Subcutaneous adipose tissue (tissue), 4 donors: ENCODE measurements around the gene SARS2. TPM values are rescaled to one million over a fixed set of nuclear protein-coding genes. Genes with fewer than 3 reads are reported as not detected.

Experiments used
- total RNA-seq, 4 donors: library from RNA; depleted of rRNA; stranded (reverse); fragments of >200 nt; gene quantifications; one replicate each; pipeline ENCODE4 v1.1.0, GENCODE V29; 2016
- TF ChIP-seq, protein P1 (sequence below): fragments of 450-650 bp; IDR thresholded peaks from one replicate; pipeline ENCODE4 v1.5.1; 2016; ENCODE audit warnings: low read depth, mild to moderate bottlenecking, control low read depth, antibody characterized with exemption, moderate library complexity

Gene SARS2
- total RNA-seq, 4 donors from 2014 or later = 3.7 to 18.8 (median 10.0) TPM

DNA sequence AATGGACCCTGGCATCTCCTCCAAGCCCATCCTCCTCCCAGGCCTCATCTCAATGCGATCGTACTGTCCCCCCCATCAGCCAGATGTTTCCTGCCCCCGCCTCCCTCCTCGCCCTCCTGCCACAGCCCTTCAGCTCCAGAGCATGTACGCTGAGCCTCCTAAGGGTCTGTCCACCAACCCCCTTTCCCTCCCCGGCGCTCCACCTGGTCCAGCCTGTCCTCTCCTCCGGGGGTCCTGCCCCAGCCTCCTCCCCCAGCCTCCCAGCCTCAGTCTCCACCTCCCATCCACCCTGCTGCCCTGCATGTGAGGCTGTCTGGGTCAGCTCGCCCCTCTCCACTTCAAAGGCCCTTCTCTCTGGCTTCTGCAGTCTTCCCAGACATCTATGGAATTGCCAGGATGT, 35.6 kb downstream of the SARS2 start:
- TF ChIP-seq, protein P1, sequence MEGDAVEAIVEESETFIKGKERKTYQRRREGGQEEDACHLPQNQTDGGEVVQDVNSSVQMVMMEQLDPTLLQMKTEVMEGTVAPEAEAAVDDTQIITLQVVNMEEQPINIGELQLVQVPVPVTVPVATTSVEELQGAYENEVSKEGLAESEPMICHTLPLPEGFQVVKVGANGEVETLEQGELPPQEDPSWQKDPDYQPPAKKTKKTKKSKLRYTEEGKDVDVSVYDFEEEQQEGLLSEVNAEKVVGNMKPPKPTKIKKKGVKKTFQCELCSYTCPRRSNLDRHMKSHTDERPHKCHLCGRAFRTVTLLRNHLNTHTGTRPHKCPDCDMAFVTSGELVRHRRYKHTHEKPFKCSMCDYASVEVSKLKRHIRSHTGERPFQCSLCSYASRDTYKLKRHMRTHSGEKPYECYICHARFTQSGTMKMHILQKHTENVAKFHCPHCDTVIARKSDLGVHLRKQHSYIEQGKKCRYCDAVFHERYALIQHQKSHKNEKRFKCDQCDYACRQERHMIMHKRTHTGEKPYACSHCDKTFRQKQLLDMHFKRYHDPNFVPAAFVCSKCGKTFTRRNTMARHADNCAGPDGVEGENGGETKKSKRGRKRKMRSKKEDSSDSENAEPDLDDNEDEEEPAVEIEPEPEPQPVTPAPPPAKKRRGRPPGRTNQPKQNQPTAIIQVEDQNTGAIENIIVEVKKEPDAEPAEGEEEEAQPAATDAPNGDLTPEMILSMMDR = no peak

DNA sequence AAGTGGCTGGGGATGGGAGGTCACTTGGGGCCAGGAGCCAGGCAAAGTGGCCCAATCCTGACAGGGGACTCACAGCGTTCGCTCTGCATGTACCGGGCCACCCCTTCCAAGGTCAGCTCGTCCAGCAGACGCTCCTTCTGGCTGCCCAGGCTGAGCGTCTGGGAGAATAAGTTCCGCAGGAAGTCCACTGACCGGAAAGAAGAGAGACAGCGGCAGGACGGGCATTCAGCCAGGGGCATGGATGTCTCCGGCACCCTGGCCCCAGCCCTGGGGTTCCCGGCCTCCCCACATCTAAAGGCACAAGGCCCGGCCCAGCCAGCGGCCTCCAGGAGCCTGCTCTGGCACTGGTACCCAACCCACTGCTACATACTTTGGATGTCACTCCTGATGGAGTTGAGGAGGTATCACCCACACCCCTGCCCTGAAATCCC, 37.2 kb downstream of the SARS2 start:
- TF ChIP-seq, protein P1 = no peak

DNA sequence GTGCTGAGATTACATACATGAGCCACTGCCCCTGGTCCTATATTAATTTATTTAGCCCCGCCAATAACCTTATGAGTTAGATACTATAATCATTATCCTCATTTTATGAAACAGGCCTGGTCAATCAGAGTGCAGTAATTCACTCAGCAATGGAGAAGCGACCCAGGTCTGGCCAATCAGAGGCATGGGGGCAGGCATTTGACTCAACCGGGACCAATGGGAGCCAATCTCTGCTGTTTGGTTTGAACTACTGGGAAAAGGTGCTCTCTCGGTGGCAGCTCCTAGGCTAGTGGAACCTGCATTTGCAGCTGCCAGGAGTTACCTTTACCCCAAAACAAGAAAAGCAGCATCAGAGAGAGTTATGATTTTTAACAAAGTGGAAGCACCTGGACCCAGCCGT, 37.7 kb downstream of the SARS2 start:
- TF ChIP-seq, protein P1 = no peak

DNA sequence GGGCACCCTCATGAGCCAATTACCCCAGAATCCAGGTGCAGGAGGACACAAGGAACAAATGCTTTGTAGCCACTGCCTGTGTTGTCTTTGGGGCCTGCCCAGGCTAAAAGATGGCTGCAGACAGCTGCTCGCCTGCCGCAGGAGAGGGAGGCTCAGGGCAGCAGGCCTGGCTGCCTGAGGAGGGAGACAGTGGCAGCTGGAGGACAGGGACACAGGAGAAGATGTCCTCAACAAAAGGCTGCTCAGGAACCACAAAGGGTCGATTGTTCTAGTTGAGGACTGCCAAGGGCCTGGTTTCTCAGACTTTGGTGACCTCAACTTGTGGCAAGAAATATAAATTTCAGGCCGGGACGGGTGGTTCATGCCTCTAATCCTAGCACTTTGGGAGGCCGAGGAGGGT, 38.8 kb downstream of the SARS2 start:
- TF ChIP-seq, protein P1 = no peak

DNA sequence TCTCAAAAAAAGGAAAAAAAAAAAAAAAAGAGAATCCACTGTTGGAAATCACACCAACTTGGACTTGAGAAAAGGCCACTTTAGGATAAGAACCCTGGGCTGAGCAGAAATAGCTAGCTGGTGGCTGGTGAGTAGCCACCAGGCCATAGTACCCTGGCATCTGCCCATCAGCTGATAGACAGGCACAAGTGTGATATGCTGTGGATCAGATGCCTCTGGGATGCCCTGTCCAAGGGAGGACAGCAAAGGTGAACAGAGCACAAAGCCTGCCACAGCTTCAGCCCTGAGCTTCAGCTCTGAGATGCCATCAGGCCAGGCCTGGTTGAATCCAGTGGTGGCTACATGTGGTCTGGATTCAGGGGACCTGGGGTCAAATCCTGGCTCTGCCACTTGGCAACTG, 39.9 kb downstream of the SARS2 start:
- TF ChIP-seq, protein P1 = no peak

DNA sequence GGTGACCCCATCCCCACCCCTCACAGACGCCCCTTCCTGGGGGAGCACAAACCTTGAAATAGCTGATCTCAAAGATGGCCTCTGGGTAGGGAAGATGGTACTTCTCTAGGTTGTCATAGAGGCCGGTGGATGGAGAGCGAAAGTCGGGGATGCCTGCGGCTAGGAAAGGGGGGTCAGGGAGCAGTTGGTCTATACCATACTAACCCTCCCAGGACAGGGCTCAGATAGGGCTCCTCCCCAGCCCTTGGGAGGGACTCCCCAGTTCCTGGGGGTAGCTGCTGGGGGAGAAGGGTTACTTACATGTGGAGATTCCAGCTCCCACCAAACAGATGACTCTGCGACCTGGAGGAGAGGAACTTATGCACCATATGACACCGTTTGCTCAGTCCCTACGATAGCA, 40.8 kb downstream of the SARS2 start:
- TF ChIP-seq, protein P1 = no peak

DNA sequence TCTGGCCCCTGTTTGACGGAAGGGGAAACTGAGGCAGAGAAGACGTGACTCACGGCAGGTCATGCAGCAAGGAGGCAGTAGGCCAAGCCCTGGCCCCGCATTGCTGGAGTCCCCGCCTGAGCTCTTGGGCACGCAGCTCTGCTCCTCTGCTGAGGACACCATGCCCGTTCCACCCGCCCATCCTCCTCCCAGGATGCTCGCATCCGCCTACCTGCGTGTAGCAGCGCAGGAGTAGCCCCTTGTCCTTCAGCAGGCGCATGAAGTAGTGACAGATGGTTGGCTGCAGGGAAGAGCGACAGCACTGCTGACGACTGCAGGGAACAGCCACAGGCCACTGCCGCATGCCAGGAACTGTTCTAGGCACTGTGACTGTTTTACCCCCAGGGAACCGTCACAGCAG, 41.7 kb downstream of the SARS2 start:
- TF ChIP-seq, protein P1 = no peak
